GOT3 (cell line): ENCODE measurements around the gene C1GALT1C1L.
"Not testable (repeated sequence)": the region's sequence is repeated elsewhere in the genome, so short reads cannot be mapped to it uniquely, and the experiment has no call there.

ENCODE experiments used
- DNase-seq: peaks from one replicate; lab custom pipeline; 2025; ENCODE audit warnings: mixed read lengths; lab: John Stamatoyannopoulos, UW

The C1GALT1C1L gene

DNA sequence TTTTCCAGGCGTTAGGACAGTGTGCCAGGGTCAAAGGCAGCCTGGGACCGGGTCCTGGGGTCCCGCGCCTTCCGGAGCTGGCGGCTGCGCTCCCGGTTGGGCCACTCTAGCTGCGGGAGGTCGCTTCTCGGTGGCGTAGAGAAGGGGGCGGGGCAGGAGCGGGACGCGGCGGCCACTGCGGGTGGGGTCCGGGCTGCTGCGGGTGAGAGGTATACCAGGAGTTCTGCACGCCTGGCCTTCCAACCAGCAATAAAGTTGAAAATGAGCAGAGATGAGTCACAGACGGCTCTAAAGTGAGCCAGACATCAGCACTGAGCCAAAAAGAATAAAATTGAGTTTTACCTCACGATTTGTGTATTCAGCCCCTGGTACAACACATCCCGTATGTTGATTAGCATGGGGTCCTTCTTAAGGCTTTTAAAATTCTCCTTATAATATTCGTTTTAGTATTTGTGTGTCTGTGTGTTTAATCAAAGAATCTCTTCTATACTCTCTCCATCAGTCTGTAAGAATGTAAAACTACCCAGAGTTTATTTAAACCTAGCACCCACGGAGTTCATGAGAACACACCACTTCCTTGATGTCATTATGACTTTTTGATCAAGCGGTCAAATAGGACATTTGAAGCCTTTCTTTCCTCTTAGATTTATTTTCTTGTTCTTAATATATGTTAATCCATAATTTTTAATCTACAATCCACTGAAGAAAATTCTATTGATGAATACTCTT, at the start of gene C1GALT1C1L:
C1GALT1C1L (minus strand) TSS at position 108 of the 729 bp plus-strand sequence; CDS start at position 1, 107 bp downstream.
- no peak for DNase-seq

DNA sequence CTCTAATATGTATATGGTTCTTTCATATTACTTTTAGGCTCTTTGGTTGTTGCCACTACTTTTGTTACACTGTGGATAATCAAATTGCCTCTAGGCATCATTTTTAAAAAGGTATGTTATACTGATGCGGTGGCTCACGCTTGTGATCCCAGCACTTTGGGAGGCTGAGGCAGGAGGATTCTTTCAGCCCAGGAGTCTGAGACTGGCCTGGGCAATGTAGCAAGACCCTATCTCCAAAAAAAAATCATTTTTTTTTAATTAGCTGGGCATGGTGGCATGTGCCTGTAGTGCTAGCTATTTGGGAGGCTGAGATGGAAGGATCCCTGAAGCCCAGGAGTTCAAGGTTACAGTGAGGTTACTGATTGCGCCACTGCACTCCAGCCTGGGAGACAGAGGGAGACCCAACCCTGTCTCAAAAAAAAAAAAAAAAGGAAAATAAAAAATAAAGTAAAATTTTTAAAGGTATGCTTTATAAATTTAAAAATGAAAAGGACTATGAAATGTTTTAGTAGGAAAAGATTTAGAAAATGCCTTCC, 49.5 kb upstream of the C1GALT1C1L start:
- no peak for DNase-seq

DNA sequence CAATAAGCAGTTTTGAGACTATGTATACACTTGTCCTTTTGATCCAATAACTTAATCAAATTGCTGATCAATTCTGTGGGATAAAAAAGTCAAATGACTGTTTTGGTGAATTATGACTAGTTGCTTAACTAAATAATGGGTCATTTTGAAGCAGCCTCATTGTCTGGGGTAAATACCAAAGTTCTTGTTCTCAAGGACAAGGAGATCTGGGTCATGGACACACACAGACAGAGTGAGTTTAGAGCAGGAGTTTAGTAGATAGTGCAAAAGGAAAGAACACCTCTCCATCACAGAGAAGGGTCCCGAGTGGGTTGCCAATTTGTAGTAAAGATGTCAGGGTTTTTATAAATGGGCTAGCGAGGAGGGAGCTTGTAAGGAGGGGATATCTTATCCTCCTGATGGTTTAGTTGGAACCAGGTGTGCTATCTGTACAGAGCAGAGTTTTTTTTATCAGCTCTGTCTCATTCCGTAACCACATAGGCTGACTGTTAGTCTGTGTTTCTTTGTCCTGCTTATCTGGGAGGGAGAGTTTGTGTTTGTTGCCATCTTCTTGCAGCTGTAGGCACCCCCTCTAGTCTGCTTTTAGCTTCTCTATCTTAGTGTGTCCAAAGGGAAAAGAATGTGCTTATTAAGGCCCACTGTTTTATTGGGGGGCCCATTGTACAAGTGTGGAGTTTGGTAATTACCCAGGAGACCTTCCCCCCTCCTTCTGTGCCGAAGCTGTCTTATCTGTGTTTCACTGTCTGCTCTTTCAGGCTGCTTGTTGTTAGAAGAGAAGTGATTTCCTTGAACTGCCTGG, 48.7 kb upstream of the C1GALT1C1L start:
- no peak for DNase-seq

DNA sequence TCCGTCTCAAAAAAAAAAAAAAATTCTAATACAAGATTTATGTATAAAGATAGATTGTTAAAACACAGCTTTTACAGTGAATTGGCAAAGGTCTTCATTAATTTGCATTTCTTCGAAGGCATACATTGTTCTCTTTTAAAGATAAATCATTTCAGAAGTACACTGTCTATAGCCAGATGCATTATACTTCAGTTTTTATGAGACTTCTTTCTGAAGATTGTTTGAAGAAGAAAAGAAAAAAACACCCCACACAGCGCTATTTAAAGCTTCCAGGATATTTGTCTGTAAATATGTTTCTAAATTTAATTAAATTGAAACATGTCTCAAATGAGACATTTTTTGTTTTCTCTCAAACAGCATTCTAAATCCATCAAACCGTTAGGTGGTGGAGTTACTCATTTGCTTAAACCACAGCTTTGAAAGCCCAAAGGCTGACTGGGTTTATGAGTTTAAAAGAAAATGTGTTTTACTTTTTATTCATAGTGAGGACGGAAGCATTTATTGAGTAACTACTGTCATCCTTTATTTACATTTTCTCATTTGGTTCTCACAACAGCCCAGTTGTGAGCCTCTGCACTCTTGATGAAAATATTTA, 42.4 kb upstream of the C1GALT1C1L start:
- no peak for DNase-seq

DNA sequence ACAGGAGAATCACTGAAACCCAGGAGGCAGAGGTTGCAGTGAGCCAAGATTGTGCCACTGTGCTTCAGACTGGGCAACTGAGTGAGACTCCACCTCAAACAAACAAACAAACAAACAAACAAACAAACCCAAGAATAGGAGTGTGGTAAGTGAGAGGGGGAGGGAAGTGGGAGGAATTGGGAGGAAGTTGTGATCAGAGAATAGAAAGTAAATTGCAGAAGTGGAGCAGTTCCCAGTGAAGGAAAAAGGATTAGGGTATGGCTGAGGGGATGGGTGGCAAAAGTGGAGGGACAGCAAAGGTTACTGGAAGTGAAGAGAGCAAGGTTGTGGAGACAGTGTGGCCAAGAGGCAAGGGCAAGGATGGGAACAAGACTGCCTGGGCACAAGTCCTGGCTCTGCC, 41.1 kb upstream of the C1GALT1C1L start:
- no peak for DNase-seq

DNA sequence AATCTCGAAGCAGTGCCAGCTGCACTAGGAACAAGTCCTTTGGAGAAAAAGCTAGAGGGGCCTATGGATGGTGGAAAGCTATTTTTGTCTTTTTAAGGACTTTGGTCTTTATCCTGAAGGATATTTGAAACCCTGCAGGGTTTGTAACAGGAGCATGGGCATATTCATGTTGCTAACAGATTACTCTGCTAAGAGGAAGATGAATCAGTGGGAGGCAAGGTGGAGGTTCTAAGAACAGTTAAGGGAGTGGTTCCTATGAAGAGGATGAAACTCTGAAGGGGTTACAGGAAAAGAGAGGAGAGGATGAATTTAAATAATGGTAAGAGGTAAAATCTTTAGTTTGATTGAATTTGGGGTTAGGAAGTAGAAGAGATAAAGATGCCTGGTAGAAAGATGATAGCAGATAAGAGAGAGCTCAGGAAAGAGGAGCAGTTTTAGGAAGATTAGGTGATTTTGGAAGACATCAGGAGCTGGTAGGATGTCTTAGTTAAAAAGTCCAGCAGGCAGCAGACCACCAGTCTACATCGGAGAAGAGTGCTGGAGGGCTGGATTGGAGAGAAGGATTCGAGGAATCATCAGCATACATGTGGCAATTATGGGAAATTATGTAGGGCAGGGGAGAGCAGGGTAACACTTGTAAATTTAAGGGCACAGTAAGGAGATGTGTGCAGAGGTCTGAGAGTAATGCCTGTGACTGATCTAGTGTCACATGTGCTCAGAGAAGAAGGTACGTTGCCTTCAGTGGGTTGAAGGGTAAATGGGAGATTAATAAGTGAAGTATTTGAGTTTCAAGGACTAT, 39.3 kb upstream of the C1GALT1C1L start:
- no peak for DNase-seq

DNA sequence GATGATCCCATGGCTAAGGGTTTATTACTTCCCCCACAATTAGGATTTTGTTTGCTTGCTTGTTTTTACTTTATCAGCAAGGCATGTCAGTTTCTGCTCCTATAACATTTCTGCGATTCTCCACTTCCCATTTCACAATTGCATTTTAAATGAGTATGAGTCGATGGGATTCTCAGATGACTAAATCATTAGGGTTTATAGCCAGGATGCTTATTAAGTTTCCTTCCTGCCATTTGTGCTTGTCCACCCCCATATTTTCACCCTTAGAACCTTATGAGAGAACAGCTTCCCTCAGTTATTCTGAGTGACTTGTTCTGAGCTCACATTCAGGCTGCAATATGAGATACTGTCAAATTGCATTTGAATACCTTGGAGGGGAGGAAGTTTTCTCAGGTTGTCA, 37.9 kb upstream of the C1GALT1C1L start:
- DNase-seq: no peak

DNA sequence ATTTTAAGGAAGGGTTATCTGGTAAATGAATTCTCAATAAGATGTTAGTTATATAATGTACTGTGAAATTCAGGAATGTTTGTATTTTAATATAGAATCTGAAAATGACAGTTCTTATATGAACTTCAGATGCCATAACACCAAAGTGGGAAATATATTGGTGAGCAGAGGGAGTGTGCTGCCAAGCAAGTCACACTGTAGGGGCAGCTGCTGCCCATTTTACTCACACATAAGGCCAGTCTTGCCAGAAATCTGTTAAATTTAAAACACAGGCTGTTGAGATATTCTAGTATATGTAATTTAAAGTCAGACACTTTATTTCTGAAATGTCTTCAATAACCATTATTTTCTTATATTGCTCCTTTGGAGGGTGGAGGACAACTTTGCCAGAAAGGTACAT, 34.6 kb upstream of the C1GALT1C1L start:
- DNase-seq: no peak

DNA sequence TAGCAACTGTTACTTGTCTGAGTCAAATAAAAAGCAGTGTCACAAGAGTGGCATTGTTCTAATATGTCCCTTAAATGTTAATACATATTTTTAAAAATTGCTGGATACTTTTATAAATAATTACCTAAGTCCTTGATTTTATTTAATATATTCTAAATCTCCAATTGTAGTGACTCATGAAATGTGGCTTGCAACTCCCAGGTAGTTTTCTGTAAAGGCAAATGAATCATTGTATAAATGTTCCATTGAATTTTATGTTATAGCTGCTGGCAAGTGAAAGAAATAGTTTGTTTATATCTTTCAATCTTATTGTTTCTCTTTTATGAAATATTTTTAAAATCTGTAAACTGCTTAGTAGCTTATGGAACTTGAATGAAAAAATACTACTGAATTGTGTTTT, 32.7 kb upstream of the C1GALT1C1L start:
- no peak for DNase-seq

DNA sequence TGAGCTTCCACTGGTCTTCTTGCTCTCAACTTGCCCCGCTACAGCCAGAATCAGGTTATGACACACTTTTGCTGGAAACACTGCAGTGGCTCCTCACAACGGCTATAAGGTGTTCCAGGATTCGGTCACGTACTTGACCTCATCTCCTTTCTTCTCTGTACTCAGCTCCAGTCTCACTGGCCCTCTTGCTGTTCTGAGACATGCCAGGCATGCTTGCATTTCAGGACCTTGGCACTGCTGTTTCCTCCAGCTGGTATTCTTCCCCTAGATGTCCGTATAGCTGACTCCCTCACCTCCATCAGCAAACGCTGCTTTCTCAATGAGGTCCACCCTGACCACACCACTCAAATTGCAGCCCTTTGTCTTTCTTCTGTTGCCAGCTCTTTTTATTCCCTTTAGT, 31.9 kb upstream of the C1GALT1C1L start:
- no peak for DNase-seq

DNA sequence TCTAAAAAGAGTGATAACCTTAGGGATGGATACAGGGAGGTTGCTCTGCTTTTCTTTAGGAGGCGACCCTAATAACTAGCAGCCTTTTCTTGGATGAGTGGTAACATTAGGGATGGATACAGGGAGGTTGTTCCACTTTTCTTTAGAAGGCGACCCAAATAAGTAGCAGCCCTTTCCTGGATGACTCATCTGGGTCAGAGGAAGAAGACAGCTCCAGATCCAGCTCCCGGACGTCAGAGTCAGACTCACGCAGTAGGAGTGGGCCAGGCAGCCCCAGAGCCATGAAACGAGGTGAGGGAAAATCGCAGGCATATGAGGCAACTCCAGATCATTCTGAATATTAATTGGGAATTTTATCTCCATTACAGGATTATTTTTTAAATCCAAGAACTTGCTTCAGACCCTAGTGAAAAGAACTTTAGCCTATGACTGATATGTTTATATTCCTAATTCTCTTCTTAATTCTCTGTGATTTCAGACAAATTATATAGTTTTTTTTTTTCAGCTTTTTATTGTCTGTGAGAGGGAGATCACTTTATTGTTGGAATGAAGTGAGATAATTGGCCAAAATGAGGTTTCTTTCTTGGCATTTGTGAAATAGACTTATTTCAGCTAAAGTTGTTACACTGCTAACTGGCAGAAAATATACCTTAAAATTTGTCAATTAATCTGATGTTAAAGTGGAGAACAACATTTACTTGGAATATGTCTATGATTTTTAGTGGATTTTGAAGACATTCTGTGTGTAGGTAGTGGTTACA, 31.2 kb upstream of the C1GALT1C1L start:
- DNase-seq: no peak

DNA sequence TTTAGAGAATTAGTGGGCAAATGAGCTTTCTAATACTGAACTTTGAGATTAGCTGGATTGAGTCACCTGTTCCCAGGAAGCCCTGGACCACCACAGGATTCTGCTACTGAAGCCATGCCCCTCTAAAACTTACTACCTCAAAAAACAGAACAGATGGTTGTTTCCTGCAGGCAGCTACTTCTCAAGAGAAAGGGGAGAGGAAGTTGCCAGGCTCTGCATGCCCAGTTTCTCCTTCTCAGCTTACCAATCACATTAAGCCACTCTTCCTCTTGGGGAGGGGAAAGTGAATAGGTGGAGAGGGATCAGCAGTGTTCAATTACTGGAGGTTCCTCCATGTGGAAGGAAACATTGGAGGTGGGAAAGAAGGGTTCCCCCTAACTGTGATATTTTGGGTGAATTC, 24.9 kb upstream of the C1GALT1C1L start:
- DNase-seq: no peak

DNA sequence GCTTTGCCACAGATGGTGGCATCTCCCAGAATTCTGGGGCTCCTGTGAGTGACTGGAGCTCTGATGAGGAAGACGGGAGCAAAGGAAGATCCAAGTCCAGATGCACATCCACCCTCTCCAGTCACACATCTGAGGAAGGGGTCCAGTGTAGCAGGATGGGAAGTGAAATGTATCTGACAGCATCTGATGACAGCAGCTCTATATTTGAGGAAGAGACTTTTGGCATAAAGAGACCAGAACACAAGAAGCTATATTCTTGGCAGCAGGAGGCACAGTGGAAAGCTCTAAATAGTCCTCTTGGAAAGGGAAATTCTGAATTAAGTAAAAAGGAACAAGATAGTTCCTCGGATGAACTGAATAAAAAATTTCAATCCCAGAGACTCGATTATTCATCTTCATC, 23.5 kb upstream of the C1GALT1C1L start:
- no peak for DNase-seq

DNA sequence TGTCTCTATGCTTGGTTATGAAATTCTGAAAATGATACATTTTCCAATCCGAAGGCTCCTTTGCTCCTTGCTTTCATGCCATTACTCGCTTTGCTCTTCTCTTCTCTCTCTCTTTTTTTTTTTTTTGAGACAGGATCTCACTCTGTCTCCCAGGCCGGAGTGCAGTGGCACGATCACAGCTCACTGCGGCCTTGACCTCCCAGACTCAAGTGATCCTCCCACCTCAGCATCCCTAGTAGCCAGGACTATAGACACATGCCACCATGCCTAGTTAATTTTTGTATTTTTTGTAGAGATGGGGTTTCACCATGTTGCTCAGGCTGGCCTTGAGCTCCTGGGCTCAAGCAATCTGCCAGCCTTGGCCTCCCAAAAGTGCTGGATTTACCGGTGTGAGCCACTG, 21.9 kb upstream of the C1GALT1C1L start:
- not testable (repeated sequence) for DNase-seq

DNA sequence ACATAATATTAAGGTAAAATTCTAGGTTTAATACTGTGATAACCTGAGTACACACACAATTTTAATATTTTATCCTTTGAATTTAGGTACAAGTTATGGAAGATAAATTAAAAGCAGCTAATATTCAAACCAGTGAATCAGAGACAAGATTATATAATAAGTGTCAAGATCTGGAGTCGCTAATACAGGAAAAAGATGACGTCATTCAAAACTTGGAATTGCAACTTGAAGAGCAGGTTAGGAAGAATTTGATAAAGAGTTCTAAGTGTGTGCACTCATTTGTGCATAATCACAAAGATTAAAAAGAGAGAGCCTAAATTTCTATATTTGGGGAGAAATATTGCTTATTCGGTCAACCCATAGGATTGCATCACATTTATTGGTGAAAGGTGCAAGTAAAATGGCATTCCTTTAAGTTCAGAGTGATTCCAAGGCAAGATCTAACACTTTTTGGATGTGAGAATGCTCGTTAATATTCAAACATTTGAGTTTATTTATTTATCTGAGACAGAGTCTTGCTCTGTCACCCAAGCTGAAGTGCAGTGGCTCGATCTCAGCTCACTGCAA, 16.3 kb upstream of the C1GALT1C1L start:
- no peak for DNase-seq

DNA sequence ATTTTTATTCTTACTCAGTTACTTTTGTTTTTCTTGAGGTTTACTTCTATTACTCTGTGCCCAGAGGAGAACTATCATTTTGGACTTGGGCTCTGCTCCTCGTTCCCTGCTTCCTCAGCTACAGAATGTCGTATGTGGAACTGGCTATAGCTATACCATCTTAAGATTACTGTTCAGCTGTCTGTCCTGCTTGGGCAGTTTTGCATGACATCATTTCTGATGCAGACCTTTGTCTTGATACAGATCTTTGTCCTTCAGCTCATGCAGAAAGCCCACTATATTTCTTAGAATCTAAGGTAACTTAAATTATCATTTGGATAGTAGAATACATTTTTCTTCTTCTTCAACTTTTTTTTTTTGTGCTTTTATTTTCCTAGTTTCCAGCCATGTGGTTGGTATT, 13.8 kb upstream of the C1GALT1C1L start:
- DNase-seq: no peak

DNA sequence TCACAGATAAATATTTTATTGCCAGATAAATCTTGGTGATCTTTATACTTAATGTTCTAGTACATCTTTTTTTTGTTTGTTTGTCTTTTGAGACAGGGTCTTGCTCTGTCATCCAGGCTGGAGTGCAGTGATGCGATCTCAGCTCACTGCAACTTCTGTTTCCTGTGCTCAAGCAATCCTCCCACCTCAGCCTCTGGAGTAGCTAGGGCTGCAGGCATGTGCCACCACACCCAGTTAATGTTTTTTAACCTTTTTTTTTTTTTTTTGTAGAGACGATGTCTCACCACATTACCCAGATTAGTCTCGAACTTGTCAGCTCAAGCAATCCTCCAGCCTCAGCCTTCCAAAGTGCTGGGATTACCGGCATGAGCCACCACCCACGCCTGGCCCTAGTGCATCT, 9.1 kb upstream of the C1GALT1C1L start:
- DNase-seq: no peak

DNA sequence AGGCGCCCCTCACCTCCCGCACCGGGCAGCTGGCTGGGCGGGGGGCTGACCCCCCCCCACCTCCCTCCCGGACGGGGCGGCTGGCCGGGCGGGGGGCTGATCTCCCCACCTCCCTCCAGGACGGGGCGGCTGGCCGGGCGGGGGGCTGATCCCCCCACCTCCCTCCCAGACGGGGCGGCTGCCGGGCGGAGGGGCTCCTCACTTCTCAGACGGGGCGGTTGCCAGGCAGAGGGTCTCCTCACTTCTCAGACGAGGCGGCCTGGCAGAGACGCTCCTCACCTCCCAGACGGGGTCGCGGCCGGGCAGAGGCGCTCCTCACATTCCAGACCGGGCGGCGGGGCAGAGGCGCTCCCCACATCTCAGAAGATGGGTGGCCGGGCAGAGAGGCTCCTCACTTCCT, 1.6 kb upstream of the C1GALT1C1L start:
- not testable (repeated sequence) for DNase-seq

DNA sequence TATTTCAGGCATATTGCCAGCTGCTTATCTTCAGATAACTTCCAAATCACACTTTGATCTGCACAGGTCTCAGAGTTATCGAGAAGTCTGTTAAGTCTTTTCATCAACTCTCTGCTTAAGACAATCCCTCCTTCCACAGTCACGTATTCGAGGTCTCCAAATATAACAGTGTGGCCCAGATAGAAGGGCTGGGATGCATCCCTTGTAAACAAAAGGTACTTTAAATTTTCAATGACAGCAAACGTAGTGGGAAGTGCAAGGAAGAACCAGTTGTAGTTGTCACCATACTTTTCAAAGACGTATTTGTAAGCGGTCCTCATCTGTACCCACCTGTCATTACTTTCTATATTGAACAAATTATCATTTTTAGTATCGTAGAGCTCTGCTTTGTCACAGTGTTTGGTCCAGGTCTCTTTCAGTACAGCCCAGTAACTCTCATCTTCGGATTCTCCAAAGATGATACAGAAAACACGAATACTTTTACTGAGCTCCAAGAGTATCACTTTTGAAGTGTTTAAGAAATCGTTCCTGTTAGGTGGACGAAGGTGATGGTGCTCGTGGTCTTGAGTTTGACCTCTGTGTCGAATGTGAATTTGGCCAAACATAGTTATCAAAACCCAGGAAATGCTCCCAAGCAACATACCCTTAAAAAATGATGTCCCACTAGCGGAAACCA, 445 bp downstream of the C1GALT1C1L start:
- DNase-seq: no peak

DNA sequence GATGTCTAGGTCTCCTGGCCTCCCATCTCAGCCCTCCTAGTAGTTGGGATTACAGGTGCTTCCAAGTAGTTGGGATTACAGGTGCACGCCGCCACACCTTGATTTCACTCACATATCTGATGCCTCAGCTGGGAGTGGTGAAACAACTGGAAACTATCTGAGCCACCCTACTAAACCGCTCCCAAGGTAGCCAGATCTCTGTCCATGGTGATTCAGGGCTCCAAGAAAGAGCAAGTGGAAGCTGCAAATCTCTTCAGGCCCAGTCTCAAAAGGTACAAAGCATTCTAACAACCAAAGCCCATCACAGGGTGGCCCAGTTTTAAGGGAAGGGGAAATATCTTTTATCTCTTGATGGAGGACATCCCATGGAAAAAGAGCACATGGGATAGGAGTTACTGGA, 19.0 kb downstream of the C1GALT1C1L start:
- DNase-seq: no peak
